ENCODE results near the gene ZNF384.

ZNF384 gene

DNA sequence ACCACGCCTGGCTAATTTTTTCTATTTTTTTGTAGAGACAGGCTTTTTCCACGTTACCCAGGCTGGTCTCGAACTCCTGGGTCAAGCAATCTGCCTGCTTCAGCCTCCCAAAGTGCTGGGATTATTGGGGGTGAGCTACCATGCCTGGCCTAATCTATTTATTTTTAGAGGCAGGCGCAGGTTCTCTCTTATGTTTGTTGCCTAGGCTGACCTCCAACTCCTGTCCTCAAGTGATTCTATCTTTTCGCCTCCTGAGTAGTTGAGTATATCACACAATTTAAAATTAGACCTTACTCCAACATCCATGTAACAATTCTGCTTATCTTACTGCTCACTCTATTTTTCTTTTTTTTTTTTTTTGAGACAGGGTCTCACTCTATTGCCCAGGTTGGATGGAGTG is 35.2 kb downstream of the ZNF384 start:
- DNase-seq (ENCODE audit: low read depth) = no peak

- no peak for DNase-seq (ENCODE audit: low read depth)
Observed at GRCh38 chr12:6653342-6653741, 35.8 kb downstream of the ZNF384 start.

DNA sequence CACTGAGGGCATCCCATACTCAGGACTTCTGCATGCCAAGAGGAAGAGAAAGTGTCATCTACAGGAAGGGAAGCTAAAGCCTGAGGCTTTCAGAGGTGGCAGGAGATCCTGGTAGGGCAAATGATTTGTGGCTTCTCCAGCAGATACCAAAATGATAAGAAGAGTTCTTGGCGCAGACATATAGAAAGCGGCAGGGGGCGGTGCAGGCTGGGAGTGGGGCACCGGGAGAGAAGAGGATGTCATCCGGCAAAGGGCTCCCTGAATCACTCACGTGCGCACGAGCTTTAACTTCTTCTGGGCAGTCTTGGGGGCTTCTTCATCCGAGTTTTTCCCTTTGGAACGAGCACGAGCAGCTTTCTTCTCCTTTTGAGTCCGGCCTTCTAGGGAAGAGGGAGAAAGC is 36.8 kb downstream of the ZNF384 start:
- no peak for DNase-seq (ENCODE audit: low read depth)

DNA sequence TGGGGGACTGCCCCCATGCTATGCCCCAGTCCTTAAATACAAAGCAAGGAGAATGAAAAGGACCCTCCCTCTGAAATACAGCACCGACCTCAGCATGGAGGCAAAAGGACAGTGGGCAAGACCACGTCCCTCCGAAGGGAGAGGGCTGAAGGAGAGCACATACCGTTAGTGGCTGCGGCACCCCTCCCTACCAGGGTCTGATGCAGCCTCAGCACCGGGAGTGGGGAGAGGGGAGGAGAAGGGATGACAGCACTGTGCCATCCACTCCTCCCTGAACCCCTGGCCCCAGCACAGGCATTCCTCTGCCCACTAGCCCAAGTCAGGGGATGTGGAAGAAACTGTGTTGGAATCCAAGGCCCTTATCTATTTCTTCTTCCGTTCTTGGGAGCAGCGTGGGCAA is 38.3 kb downstream of the ZNF384 start:
- no peak for DNase-seq (ENCODE audit: low read depth)

GRCh38 chr12:6647083-6647604 is 42.0 kb downstream of the ZNF384 start, which contains the start of gene ACRBP:
ACRBP (minus strand) TSS chr12:6647432; CDS start chr12:6647366, 66 bp downstream.
- DNase-seq (ENCODE audit: low read depth) = no peak

DNA sequence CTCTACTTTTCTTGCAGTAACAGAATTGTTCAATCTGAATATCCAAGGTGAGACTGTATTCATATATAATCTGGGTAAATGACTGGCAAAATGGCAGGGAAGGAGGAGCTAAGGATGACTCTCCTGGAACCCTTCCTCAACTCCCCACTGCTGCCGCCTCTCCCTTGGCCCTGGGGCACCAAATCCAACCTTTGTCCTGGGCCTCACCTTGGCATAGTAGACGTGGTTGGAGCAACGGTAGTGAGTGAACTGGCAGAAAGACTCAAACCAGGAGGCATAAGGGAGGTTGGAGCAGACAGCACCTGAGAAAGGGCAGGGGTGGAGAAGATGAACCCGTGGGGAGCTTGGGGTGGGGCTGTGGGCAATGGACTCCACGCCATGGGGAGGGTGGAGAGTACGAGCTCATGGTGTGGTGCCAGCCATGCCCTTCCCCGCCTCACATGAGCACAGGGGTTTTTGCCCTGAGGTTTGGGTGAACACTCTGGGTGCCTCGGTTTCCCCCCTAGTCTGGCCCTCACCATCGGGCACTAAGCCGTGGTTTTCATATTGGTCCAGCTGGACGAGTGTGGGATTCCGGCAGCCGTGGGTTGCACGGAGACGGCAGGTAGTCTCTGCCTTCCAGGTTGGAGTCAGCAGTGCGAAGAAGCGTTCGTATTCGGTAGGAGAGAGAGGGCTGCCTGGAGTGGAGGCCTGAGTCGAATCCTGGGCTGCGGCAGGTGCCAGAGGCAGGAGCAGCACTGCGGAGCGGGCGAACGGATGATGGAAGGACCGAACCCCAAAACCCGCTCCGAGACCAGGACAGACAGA is 42.7 kb downstream of the ZNF384 start:
- DNase-seq (ENCODE audit: low read depth) = no peak

- no peak for DNase-seq (ENCODE audit: low read depth)
Observed at GRCh38 chr12:6644903-6645302, 44.3 kb downstream of the ZNF384 start.

DNA sequence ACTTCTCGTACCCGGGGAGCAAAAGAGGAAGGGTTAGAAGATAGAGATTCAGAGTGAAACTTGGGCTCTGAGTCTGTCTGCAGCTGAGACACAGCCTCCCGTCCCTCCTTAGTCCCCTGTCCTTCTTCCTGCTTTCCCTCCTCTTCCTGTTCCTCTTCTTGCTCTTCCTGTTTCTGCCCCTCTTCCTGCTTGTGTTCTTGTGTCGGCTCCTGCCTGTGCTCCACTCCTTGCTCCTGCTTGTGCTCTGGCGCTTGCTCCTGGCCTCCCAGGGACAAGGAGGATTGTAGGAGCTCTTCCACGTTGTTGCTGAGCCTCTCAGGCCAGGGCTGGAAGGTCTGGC is 44.9 kb downstream of the ZNF384 start:
- no peak for DNase-seq (ENCODE audit: low read depth)

GRCh38 chr12:6643569-6644256 is 45.5 kb downstream of the ZNF384 start:
- DNase-seq (ENCODE audit: low read depth) = no peak

- no peak for DNase-seq (ENCODE audit: low read depth)
Observed at GRCh38 chr12:6641131-6641530, 48.0 kb downstream of the ZNF384 start.

DNA sequence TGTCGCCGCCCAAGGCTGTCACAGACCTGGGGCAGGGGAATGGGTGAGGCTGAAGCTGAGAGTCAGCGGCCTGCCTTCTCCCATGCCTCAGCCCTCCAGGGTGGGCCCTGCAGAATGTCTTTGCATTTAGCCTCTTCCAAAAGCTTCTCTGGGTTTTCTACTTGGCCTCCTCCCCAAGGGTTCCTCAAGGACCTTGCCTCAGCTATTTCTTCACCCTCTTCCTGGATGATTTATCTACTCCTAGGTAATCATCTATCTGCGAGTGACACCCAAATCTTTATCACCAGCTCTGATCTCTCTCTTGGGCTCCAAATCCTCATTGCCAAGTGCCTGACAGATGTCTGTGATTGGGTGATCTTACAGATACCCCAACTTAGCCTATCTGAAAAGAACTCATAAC is 48.7 kb downstream of the ZNF384 start:
- no peak for DNase-seq (ENCODE audit: low read depth)

DNA sequence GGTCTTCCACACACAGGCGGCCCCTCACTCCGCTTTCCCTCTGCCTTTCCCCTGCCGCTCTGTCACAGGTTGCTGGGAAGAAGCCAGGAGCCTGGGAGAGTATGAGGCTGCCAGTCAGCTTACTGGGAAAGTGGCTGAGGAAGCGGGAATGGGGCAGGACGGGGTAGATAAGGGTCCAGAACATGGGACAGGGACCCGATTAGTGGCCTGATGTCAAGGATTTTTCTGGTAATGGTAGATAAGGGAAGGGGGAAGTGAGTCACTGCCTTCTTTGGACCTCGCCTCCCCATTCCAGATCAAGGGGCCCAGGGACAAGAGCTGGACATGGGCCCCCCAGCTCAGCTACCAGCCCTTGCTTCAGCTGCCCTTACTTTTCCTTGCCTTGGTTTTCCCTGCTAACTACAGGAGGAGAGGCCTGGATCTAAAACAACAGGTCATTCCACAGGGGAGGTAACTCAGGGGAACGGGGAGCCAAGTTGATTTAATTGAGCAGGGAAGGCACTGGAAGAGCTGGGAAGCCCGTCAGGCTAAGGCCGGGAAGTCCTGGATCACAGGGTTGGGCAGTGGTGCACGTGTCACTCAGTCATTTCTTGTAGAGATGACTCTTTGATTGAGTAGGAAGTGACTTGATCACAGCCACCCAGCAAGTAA is 49.9 kb downstream of the ZNF384 start:
- DNase-seq (ENCODE audit: low read depth) = no peak

DNA sequence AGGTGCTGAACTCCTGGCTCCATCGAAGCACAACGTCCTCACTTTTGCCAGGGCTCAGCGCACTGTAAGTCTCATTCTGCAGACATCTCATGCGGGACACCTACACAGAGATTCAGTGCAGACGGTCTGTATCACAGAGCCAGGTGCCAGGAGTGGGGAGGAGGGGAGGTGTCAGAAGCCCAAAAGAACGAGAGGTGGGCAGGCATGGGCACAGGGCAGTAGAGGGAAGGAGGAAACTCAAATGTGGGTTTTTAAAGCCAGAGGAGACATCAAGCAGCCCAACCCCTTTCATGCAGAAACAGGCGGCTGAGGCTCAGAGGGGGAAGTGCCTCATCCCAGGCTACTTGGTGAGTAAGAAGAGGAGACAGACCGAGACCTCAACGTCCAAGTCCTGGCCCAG is 50.9 kb downstream of the ZNF384 start:
- no peak for DNase-seq (ENCODE audit: low read depth)

DNA sequence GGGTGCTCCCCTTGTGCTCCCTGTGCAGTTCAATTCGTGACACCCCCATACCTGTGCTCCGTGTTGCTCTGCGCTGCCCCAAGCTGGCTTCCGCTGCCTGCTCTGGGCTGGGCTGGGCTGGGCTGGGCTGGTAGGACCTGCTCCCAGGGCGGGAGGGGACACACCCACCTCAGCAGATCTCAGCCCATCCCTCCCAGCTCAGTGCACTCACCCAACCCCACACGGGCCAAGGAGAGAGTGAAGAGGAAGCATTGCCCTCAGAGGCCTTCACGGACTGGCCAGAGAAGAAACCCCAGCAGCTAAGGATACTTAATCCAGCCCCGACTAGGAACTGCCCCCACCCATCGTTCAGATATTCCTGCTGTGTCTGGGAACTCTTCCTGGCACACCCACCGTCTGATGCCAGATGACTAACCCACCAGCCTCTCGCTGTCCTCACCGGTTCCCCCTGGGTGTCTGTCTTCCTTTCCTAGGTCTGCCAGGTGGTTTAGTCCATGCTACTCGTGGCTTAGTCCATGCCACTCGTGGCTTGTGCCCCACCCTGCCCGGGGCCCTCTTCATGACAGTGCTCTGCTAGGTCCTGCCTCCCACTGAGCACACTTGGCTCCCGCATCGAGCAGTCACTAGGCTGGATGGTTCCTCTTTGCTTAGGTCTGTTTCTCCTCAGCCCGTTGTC is 53.2 kb downstream of the ZNF384 start, which contains the start of gene LPAR5:
Gene LPAR5, minus strand, starts transcription at position 104 of the 676 bp plus-strand sequence. CDS start 14,711 bp downstream, outside the sequence.
- DNase-seq (ENCODE audit: low read depth) = no peak

DNA sequence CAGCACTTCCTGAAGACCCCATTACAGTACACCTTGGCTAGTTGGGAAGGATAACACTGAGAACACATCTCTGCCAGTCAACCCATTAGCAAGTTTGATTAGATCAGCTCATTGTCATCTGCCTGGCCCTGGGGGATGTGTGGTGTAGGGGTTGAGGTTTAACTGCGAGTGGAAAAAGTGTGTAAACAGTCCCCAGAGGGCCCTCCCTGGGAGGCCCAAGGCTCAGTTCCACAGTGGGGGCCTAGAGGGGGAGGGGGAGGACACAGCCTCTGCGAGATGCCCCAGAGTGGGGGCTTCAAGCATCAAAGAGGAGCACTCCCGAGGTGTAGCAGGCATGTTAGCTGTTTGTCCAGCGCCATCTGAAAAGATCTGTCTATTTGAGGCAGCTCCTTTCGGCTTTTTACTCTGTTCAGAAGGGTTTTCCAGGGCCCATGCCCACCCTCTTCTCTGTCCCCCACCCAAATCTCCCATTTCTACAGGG is 53.8 kb downstream of the ZNF384 start:
- DNase-seq (ENCODE audit: low read depth) = no peak

- DNase-seq (ENCODE audit: low read depth) = no peak
Observed at GRCh38 chr12:6632026-6632983, 56.9 kb downstream of the ZNF384 start.

DNA sequence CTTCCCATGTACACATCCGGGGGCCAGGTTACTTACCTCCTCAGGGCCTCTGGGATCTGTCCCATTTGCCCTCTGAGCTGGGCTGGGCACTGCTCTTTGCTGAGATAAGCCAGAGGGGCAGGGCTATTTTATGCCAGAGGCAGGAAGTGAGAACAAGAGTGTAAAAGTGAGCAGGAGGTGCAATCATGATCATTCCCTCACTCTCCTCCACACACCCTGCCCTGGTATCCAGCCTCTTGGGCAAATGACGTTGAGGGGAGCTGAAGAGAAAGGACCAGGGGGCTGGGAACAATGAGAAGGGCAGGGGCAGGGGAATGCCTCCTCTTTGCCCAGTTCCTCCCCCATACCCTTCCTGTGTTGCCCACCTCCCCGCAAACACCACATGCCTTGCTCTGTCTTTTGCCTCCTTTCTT is 57.6 kb downstream of the ZNF384 start:
- DNase-seq (ENCODE audit: low read depth) = no peak

GRCh38 chr12:6630736-6631135 is 58.4 kb downstream of the ZNF384 start:
- DNase-seq (ENCODE audit: low read depth) = no peak

DNA sequence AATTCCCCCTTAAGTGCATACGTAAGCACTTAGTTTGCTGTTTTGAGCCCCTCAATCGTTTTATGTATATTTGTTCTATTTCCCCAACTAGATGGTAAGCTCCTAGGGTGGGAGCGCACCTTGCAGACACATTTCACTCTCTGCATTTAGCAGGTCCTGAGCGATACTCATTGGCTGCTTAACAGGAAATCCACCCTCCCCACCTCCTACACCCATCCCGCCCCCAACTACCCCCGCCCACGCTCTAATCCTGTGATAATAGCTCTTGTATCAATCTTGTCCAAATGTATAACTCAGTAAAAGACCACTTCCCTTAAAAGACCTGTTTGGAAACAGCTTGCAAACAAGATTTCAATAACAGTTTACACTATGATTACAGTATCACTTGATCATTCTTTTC is 61.6 kb downstream of the ZNF384 start:
- no peak for DNase-seq (ENCODE audit: low read depth)

GRCh38 chr12:6626654-6627283 is 62.4 kb downstream of the ZNF384 start:
- no peak for DNase-seq (ENCODE audit: low read depth)

Data from T follicular helper cell (primary cell).